ENCODE results near the gene SPTBN4.
A peak's percentile ranks its signal among the peaks of the same experiment; 100 is the strongest.
"Not testable (repeated sequence)": the region's sequence is repeated elsewhere in the genome, so short reads cannot be mapped to it uniquely, and the experiment has no call there.

Gene SPTBN4

DNA sequence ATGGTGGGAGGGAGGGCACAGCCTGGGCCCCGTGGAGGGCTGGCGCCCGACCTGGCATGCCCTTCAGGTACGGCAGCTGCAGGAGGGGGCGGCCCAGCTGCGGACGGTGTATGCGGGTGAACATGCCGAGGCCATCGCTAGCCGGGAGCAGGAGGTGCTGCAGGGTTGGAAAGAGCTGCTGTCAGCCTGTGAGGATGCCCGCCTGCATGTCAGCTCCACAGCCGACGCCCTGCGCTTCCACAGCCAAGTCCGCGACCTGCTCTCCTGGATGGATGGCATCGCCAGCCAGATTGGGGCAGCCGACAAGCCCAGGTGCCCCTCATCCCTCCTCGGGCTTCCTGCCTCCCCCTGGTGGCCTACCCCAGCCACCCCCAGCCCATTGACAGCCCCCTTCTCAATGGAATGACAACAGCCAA lies 93.3 kb downstream of the SPTBN4 start:
- DNase-seq (ENCODE audit: low read depth in 2 of 2) = no peak

- DNase-seq (ENCODE audit: low read depth in 2 of 2) = no peak
These were observed 95.1 kb downstream of the SPTBN4 start for GRCh38 chr19:40561947-40562346.

- DNase-seq (ENCODE audit: low read depth in 2 of 2) = not testable (repeated sequence)
These were observed 97.7 kb downstream of the SPTBN4 start for GRCh38 chr19:40564535-40564934.

GRCh38 chr19:40565355-40565754 lies 98.6 kb downstream of the SPTBN4 start:
- DNase-seq (ENCODE audit: low read depth in 2 of 2) = no peak

DNA sequence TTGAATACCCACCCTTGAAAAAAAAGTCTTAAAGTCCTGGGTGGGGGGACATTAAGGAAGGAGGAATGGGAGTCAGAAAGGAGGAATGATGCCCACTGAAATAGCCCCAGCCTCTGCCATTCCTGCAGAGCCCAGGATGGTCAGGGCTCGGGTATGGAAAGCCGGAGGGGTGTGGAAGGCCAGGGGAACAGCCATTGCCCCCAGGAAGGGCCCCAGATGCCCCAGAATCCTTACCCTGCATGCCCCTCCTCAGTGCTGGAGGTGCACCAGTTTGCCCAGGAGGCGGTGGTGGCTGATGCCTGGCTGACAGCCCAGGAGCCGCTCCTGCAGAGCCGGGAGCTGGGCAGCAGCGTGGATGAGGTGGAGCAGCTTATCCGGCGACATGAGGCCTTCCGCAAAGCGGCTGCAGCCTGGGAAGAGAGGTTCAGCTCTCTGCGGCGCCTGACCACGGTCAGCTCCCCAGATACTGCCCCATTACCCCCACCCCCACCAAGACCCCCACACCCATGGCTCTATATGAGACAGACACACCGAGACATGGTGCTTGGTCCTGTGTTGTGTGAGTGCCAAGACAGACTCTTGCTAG lies 99.2 kb downstream of the SPTBN4 start:
- no peak for DNase-seq (ENCODE audit: low read depth in 2 of 2)

DNA sequence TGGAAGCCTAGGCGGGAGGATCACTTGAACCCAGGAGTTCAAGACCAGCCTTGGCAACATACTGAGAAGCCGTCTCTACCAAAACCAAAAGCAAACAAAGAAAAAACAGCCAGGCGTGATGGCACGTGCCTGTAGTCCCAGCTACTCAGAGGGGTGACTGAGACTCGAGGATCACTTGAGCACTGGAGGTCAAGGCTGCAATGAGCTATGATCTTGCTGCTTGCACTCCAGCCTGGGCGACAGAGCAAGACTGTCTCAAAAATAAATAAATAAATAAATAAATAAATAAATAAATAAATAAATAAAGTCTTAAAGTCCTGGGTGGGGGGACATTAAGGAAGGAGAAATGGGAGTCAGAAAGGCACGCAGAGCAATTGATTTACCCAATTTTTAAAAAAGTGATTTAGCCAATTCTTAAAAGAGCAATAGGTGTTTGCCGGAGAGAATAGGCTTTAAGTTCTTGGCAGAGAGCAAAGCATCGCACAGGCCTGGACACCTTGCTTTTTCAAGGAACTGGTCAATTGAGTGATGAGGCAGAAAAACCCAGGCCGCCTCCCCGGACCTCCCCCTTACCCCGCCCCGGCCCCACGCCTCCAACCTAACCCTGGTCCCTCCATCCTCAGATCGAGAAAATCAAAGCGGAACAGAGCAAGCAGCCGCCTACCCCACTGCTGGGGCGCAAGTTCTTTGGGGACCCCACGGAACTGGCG lies 100.4 kb downstream of the SPTBN4 start:
- no peak for DNase-seq (ENCODE audit: low read depth in 2 of 2)

DNA sequence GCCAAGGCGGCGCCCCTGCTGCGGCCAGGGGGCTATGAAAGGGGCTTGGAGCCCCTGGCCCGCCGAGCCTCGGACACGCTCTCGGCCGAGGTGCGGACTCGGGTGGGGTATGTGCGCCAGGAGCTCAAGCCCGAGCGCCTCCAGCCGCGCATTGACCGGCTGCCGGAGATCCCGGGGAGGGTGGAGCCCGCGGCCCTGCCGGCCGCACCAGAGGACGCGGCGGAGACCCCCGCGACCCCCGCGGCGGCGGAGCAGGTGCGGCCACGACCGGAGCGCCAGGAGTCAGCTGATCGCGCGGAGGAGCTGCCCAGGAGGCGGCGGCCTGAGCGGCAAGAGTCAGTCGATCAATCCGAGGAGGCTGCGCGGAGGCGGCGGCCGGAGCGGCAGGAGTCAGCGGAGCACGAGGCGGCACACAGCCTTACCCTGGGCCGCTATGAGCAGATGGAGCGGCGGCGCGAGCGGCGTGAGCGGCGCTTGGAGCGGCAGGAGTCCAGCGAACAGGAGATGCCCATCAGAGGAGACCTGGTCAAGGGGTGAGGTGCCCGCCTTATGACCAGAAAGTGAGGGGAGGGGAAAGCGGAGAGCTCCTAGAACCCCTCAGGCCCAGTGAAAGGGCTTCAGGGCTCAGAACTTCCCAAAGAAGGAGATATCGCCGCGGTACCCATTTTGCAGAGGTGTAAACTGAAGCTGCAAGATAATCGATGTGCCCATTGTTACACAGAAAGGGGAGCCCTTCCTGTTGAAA lies 101.1 kb downstream of the SPTBN4 start:
- DNase-seq (ENCODE audit: low read depth in 2 of 2) = no peak

DNA sequence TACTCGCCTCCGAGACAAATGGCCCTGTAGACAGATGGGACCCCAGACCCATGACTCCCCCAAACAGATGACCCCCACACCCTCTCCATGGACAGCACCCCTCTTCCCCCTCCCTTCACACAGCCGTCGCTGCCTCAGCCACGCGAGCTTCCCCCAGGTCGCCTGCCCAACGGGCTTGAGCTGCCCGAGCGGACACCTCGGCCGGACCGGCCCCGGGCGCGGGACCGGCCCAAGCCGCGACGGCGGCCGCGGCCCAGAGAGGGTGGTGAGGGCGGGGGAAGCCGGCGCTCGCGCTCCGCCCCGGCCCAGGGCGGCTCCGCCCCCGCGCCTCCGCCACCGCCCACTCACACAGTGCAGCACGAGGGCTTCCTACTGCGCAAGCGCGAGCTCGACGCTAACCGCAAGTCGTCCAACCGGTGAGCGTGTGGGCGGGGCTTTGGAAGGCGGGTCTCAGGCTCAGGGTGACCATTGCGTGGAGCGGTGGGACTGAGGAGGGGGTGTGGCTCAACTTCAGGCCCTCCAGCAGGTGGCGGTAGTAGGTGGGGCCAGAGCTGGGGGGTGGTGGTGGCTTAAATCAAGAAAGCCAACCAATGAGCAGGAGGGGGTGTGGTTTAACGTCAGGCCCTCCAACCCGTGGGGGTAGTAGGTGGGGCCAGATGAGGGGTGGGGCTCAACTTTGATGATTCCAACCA lies 103.7 kb downstream of the SPTBN4 start:
- peak; percentile 98 to 99 for DNase-seq (ENCODE audit: low read depth in 2 of 2)

DNA sequence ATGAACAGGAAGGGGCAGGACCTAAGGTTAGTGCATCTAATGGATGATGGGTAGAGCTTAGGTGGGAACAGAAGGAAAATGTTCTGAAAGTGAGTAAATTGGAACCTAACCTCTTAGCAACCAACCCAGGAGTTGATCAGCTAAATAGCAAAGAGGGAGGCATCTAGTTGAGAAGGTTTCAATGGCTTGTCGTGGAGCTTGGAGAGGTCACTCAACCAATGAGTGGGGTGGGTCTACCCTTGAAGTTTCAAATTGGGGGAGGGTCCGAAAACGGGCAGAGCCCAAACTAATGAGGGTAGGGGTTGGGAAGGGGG lies 104.2 kb downstream of the SPTBN4 start:
- DNase-seq (ENCODE audit: low read depth in 2 of 2) = no peak

DNA sequence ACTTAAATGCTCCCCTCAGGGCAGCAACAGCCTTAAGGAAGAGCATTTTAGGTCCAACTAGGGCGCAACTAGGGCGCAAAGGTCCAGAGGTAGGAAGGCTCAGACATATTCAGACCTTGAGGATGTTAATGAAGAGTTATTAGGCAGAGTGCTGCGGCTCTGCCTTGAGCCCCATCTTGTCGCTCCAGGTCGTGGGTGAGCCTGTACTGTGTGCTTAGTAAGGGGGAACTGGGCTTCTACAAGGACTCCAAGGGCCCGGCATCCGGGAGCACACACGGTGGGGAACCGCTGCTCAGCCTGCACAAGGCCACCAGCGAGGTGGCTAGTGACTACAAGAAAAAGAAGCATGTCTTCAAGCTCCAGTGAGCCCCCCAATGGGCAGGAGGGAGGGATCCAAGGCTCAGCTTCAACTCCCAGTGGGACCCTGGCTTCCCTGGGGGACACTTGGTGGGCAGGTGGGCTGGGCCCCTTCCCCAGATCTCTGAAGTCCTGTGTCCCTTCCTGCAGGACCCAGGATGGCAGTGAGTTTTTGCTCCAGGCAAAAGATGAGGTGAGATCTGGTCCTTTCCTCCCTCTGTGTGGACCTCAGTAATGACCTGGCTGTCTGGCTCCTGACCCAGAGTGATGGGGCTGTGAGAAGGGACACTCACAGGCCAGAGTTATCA lies 105.2 kb downstream of the SPTBN4 start:
- DNase-seq (ENCODE audit: low read depth in 2 of 2) = no peak

DNA sequence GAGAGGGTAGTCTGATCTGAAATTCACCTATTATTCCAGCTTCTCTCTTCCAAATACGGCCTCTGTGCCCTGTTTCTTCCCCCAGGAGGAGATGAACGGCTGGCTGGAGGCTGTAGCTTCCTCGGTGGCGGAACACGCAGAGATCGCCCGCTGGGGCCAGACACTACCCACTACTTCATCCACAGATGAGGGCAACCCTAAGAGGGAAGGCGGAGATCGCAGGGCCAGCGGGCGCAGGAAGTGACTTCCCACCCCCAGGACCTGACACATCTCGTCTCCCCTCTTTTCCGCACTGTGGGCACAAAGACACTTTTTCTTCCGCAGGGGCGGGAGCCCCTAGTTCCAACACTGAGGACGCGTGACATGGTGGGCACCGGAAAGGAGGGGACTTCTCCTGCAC lies 108.5 kb downstream of the SPTBN4 start:
- DNase-seq (ENCODE audit: low read depth in 2 of 2) = no peak

- no peak for DNase-seq (ENCODE audit: low read depth in 2 of 2)
These were observed 109.4 kb downstream of the SPTBN4 start for GRCh38 chr19:40576151-40576584.

- DNase-seq (ENCODE audit: low read depth in 2 of 2) = peak; percentile 91
These were observed 110.0 kb downstream of the SPTBN4 start, which contains the start of gene SHKBP1 for GRCh38 chr19:40576585-40577451. Gene SHKBP1 (plus strand): TSS chr19:40576873. CDS start chr19:40576900, 27 bp downstream.

- no peak for DNase-seq (ENCODE audit: low read depth in 2 of 2)
These were observed 111.7 kb downstream of the SPTBN4 start for GRCh38 chr19:40578442-40578908.

- DNase-seq (ENCODE audit: low read depth in 2 of 2) = no peak
These were observed 113.8 kb downstream of the SPTBN4 start for GRCh38 chr19:40580619-40581018.

- DNase-seq (ENCODE audit: low read depth in 2 of 2) = no peak
These were observed 114.7 kb downstream of the SPTBN4 start for GRCh38 chr19:40581531-40581930.

- DNase-seq (ENCODE audit: low read depth in 2 of 2) = no peak
These were observed 115.7 kb downstream of the SPTBN4 start for GRCh38 chr19:40582467-40582866.

DNA sequence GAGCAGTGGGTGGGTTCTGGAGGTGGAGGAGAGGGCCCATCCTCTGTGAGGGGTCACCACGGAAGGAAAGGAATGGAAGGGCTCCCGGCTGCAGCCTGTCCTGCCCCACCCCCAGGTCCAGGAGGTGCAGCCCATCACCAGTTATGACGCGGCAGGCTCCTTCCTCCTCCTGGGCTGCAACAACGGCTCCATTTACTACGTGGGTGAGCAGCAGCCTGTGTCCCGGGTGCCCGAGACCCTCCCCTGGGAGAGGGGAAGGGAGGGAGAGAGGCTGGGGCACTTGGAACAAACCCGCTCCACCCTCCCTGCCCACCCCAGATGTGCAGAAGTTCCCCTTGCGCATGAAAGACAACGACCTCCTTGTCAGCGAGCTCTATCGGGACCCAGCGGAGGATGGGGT lies 116.5 kb downstream of the SPTBN4 start:
- no peak for DNase-seq (ENCODE audit: low read depth in 2 of 2)

GRCh38 chr19:40584007-40584406 lies 117.2 kb downstream of the SPTBN4 start:
- no peak for DNase-seq (ENCODE audit: low read depth in 2 of 2)

- no peak for DNase-seq (ENCODE audit: low read depth in 2 of 2)
These were observed 118.6 kb downstream of the SPTBN4 start for GRCh38 chr19:40585241-40585981.

Data from fibroblast of skin of left quadriceps (primary cell).